Small intestine (tissue), 7 donors: Measurements from ENCODE around the gene MCM5. TPM values are rescaled to one million over a fixed set of nuclear protein-coding genes. Genes with fewer than 3 reads are reported as not detected.

Source experiments
- DNase-seq, 2 donors: peaks; one replicate each; pipeline versions ENCODE4 v3.0.0 to v3.0.0-alpha.2; 2013
- FAIRE-seq: peaks from 2 replicates; lab custom pipeline; 2012; peaks lifted over from hg19 to GRCh38; lab: Jason Lieb, UNC
- H3K27ac ChIP-seq, 3 donors: one replicate each; pipeline ENCODE4 v1.5.1; 2013; ENCODE audit warnings: low read length in 2 of 3, mild to moderate bottlenecking in 2 of 3, control low read depth in 1 of 3, inconsistent platforms in 1 of 3, low read depth in 1 of 3, moderate library complexity in 1 of 3
- H3K27me3 ChIP-seq, 3 donors: one replicate each; pipeline ENCODE4 v1.6.1; 2013; ENCODE audit warnings: low read length in 3 of 3, inconsistent platforms in 1 of 3; ENCODE audit not compliant: control insufficient read depth in 3 of 3, insufficient read depth in 3 of 3
- H3K36me3 ChIP-seq, 3 donors: one replicate each; pipeline ENCODE4 v1.6.1; 2013; ENCODE audit warnings: low read length in 3 of 3, inconsistent platforms in 1 of 3, low read depth in 1 of 3, mild to moderate bottlenecking in 1 of 3, moderate library complexity in 1 of 3; ENCODE audit not compliant: control insufficient read depth in 3 of 3, insufficient read depth in 2 of 3
- H3K4me1 ChIP-seq, 3 donors: one replicate each; pipeline ENCODE4 v1.6.1; 2013; ENCODE audit warnings: low read length in 2 of 3, inconsistent platforms in 1 of 3, low read depth in 1 of 3, mild to moderate bottlenecking in 1 of 3, moderate library complexity in 1 of 3; ENCODE audit not compliant: control insufficient read depth in 3 of 3, insufficient read depth in 2 of 3
- H3K4me3 ChIP-seq, 3 donors: one replicate each; pipeline ENCODE4 v1.5.1; 2013; ENCODE audit warnings: low read length in 3 of 3, control low read depth in 1 of 3, inconsistent platforms in 1 of 3, low read depth in 1 of 3, mild to moderate bottlenecking in 1 of 3, moderate library complexity in 1 of 3
- H3K9me3 ChIP-seq, 2 donors: one replicate each; pipeline ENCODE4 v1.6.1; 2013; ENCODE audit warnings: low read depth in 1 of 2, low read length in 1 of 2; ENCODE audit not compliant: control insufficient read depth in 2 of 2, insufficient read depth in 1 of 2
- WGBS, 3 donors: extraction: QIAGEN DNeasy Blood & Tissue Kit; methylation state at CpG; one replicate each; pipeline ENCODE4 v1.1.7; 2013; 5-methylcytosine and 5-hydroxymethylcytosine counted together
- polyA plus RNA-seq, 4 donors: library from polyadenylated mRNA; stranded (reverse) in 3 of 4; unstranded in 1 of 4; fragments of 200-250 nt in 3 of 4; fragments of 120-200 nt in 1 of 4; gene quantifications; one replicate each; pipeline versions ENCODE4 v1.2.1 to v1.2.3, GENCODE V29; 2013
- donor health status: healthy with polysubstance abuse.
- donor health status: control.
- donor health status: control.
- donor health status: Bipolar disorder and iron deficiency.
- donor health status: healthy.

Gene MCM5
- polyA plus RNA-seq, 4 donors = 5.6 to 39.5 (median 19.2) TPM

GRCh38 chr22:35449829-35450689 is 50.1 kb downstream of the MCM5 start:
- H3K4me1 ChIP-seq = peaks cover 0 to 14% (median 0%) of the 10 kb centered on the region in 3 donors
- H3K4me3 ChIP-seq = no peak overlapping the region
- peaks cover 0 to 23% (median 0%) of the 10 kb centered on the region in 3 donors for H3K36me3 ChIP-seq
- 92 to 95% (median 93%) methylated on average over 16 to 17 of the region's 17 CpGs for WGBS, 3 donors
- no peak for DNase-seq
- FAIRE-seq = no peak
- no peak overlapping the region for H3K27ac ChIP-seq
- H3K27me3 ChIP-seq = no peaks in the 10 kb centered on the region
- H3K9me3 ChIP-seq = no peaks in the 10 kb centered on the region

GRCh38 chr22:35450824-35451569 is 51.1 kb downstream of the MCM5 start:
- no peaks in the 10 kb centered on the region for H3K27me3 ChIP-seq
- peaks cover 0 to 14% (median 0%) of the 10 kb centered on the region in 3 donors for H3K4me1 ChIP-seq
- WGBS, 3 donors = 82 to 86% (median 84%) methylated on average over 18 of the region's 18 CpGs
- H3K9me3 ChIP-seq = no peaks in the 10 kb centered on the region
- H3K4me3 ChIP-seq = no peak overlapping the region
- H3K36me3 ChIP-seq = peaks cover 0 to 23% (median 0%) of the 10 kb centered on the region in 3 donors
- no peak overlapping the region for H3K27ac ChIP-seq
- DNase-seq = no peak
- no peak for FAIRE-seq

GRCh38 chr22:35451592-35451991 is 51.7 kb downstream of the MCM5 start:
- FAIRE-seq (no peak), DNase-seq (no peak)
- 86 to 95% (median 91%) methylated on average over 7 of the region's 7 CpGs for WGBS, 3 donors
- Histone ChIP-seq H3K27me3 (no peaks in the 10 kb centered on the region), H3K27ac (peak overlapping the region in 2 of 3 donors; percentile 8 to 28), H3K9me3 (no peaks in the 10 kb centered on the region), H3K4me3 (no peak overlapping the region), H3K4me1 (peaks cover 0 to 14% (median 0%) of the 10 kb centered on the region in 3 donors), H3K36me3 (peaks cover 0 to 22% (median 0%) of the 10 kb centered on the region in 3 donors)

- Histone ChIP-seq H3K4me3 (no peak overlapping the region), H3K9me3 (no peaks in the 10 kb centered on the region), H3K27ac (peak overlapping the region; percentile 25 to 50 (median 47)), H3K36me3 (peaks cover 0 to 17% (median 0%) of the 10 kb centered on the region in 3 donors), H3K27me3 (no peaks in the 10 kb centered on the region), H3K4me1 (peaks cover 0 to 14% (median 0%) of the 10 kb centered on the region in 3 donors)
- DNase-seq (peak; percentile 27 to 81), FAIRE-seq (no peak)
- WGBS, 3 donors = 16 to 68% (median 46%) methylated on average over 15 of the region's 15 CpGs
Measured at GRCh38 chr22:35452351-35452781, 52.4 kb downstream of the MCM5 start.

GRCh38 chr22:35452810-35453743 is 53.1 kb downstream of the MCM5 start:
- Histone ChIP-seq H3K4me1 (peaks cover 0 to 8% (median 0%) of the 10 kb centered on the region in 3 donors), H3K27me3 (no peaks in the 10 kb centered on the region), H3K4me3 (no peak overlapping the region), H3K9me3 (no peaks in the 10 kb centered on the region), H3K36me3 (peaks cover 0 to 17% (median 0%) of the 10 kb centered on the region in 3 donors), H3K27ac (peak overlapping the region; percentile 25 to 50 (median 47))
- FAIRE-seq (no peak), DNase-seq (no peak)
- WGBS, 3 donors = 80 to 83% (median 80%) methylated on average over 13 of the region's 13 CpGs

GRCh38 chr22:35454416-35455054 is 54.6 kb downstream of the MCM5 start:
- no peaks in the 10 kb centered on the region for H3K27me3 ChIP-seq
- 67 to 80% (median 69%) methylated on average over 9 of the region's 9 CpGs for WGBS, 3 donors
- H3K4me3 ChIP-seq = no peak overlapping the region
- H3K27ac ChIP-seq = no peak overlapping the region
- H3K9me3 ChIP-seq = no peaks in the 10 kb centered on the region
- peaks cover 0 to 7% (median 0%) of the 10 kb centered on the region in 3 donors for H3K36me3 ChIP-seq
- FAIRE-seq (no peak), DNase-seq (no peak)
- H3K4me1 ChIP-seq = peaks cover 0 to 4% (median 0%) of the 10 kb centered on the region in 3 donors

GRCh38 chr22:35455529-35455928 is 55.6 kb downstream of the MCM5 start:
- H3K4me3 ChIP-seq = no peak overlapping the region
- FAIRE-seq = no peak
- no peaks in the 10 kb centered on the region for H3K9me3 ChIP-seq
- WGBS, 3 donors = 93% methylated on average over 5 of the region's 5 CpGs
- H3K27me3 ChIP-seq = no peaks in the 10 kb centered on the region
- no peak for DNase-seq
- no peak overlapping the region for H3K27ac ChIP-seq
- H3K4me1 ChIP-seq = peaks cover 0 to 4% (median 0%) of the 10 kb centered on the region in 3 donors
- H3K36me3 ChIP-seq = peaks cover 0 to 3% (median 0%) of the 10 kb centered on the region in 3 donors
